Endothelial cell of coronary artery (primary cell): ENCODE results near the gene UGT2A2. TPM values are rescaled to one million over a fixed set of nuclear protein-coding genes. Genes with fewer than 3 reads are reported as not detected.

Experiments
- total RNA-seq: library from RNA; depleted of rRNA; stranded (reverse); fragments of >200 nt; gene quantifications from 2 replicates; pipeline ENCODE4 v1.2.3, GENCODE V29; 2014

The UGT2A2 gene
- 0.47 TPM in 1 of 2 replicates, not detected in the other for total RNA-seq

GRCh38 chr4:69639542-69639941 lies at the start of gene UGT2A2:
Gene UGT2A2, minus strand, starts transcription at chr4:69639642. Its CDS starts 2 bp downstream, at chr4:69639640.

GRCh38 chr4:69653147-69653546 lies 13.7 kb upstream of the UGT2A2 start, which contains the start of gene UGT2A1:
Gene UGT2A1, minus strand, starts transcription at chr4:69653247. Its CDS starts 5,603 bp downstream, at chr4:69647644.

Other genes with a start within 250 kb of the UGT2A2 start
- gene UGT2B4, start 143.7 kb downstream of the UGT2A2 start, total RNA-seq = not detected in 2 replicates
- 0.27 and 0.85 TPM in 2 replicates for gene UGT2A1, start 13.6 kb upstream of the UGT2A2 start, total RNA-seq
- 55.9 and 63.3 TPM in 2 replicates for gene SULT1B1, start 121.0 kb upstream of the UGT2A2 start, total RNA-seq
- 8.5 and 175 TPM in 2 replicates for gene SULT1E1, start 220.5 kb upstream of the UGT2A2 start, total RNA-seq